Kidney (tissue), 14 donors: ENCODE results near the gene ARID3A. TPM values are rescaled to one million over a fixed set of nuclear protein-coding genes. Genes with fewer than 3 reads are reported as not detected.

ENCODE experiments used
- DNase-seq, 5 donors: peaks; one replicate each; pipeline ENCODE4 v3.0.0-alpha.2; 2013 to 2020
- FAIRE-seq: peaks from 2 replicates; lab custom pipeline; 2012; peaks lifted over from hg19 to GRCh38; lab: Jason Lieb, UNC
- H3K27ac ChIP-seq, 2 donors: one replicate each; pipeline ENCODE4 v1.7.0; 2013; ENCODE audit warnings: low read depth in 2 of 2, low read length in 2 of 2, inconsistent platforms in 1 of 2
- H3K27me3 ChIP-seq: one replicate; pipeline ENCODE4 v1.7.1; 2013; ENCODE audit warnings: low read length, inconsistent platforms; ENCODE audit not compliant: control insufficient read depth, insufficient read depth
- H3K36me3 ChIP-seq, 3 donors: one replicate each; pipeline versions ENCODE4 v1.7.0 to v1.7.1; 2013; ENCODE audit warnings: low read length in 3 of 3, control low read depth in 1 of 3, inconsistent platforms in 1 of 3; ENCODE audit not compliant: insufficient read depth in 3 of 3, control insufficient read depth in 2 of 3
- H3K4me1 ChIP-seq, 3 donors: one replicate each; pipeline versions ENCODE4 v1.7.0 to v1.7.1; 2013; ENCODE audit warnings: low read length in 3 of 3, inconsistent platforms in 1 of 3, low read depth in 1 of 3; ENCODE audit not compliant: control insufficient read depth in 2 of 3, insufficient read depth in 2 of 3
- H3K4me3 ChIP-seq, 3 donors: one replicate each; pipeline versions ENCODE4 v1.7.0 to v1.8.1; 2013; ENCODE audit warnings: low read length in 3 of 3, control low read depth in 1 of 3, inconsistent platforms in 1 of 3
- H3K9ac ChIP-seq, 3 donors: one replicate each; pipeline versions ENCODE4 v1.7.0 to v1.7.1; 2013; ENCODE audit warnings: low read length in 3 of 3, control low read depth in 1 of 3, inconsistent platforms in 1 of 3
- H3K9me3 ChIP-seq, 3 donors: one replicate each; pipeline versions ENCODE4 v1.7.0 to v1.7.1; 2013; ENCODE audit warnings: low read length in 3 of 3, control low read depth in 1 of 3, inconsistent platforms in 1 of 3; ENCODE audit not compliant: control insufficient read depth in 2 of 3, insufficient read depth in 1 of 3
- intact Hi-C: fragments of 100-400 bp; cut with DNase I; formaldehyde crosslinking; loops from one replicate; pipeline ENCODE4 v1.11.1; 2022
- polyA plus RNA-seq: library from polyadenylated mRNA; stranded (reverse); fragments of 350-450 nt; fragmentation: Illumina TruSeq; extraction: RNeasy Lipid Tissue Mini Kit (QIAGEN cat#74804); gene quantifications from one replicate; pipeline ENCODE4 v1.2.3, GENCODE V29; 2014; ENCODE audit warnings: low read depth, low replicate concordance; ENCODE audit not compliant: insufficient read depth
- total RNA-seq: library from RNA; stranded (reverse); fragmentation: NEBNext Ultra II Directional; extraction: Animal tissue kit (Norgen Biotek cat#: 25700); gene quantifications from one replicate; pipeline ENCODE4 v1.2.1, GENCODE V29; 2021
- TF ChIP-seq, protein P1 (sequence below): IDR thresholded peaks from 3 replicates; pipeline ENCODE4 v1.5.1; 2012; ENCODE audit warnings: mild to moderate bottlenecking, moderate library complexity, borderline replicate concordance; ENCODE audit not compliant: insufficient read depth; ENCODE audit errors: extremely low read depth
- donor health status: control.
- donor health status: control.
- donor health status: control.
- donor health status: control.
- donor health status: control.
- donor health status: DM: yes; HTN: yes; CAD: no.
- donor health status: Normal renal cell carcinoma (clear cell type).

Gene ARID3A
- total and polyA plus RNA-seq, 2 donors from 2014 or later = 5.6 to 16.9 TPM

DNA sequence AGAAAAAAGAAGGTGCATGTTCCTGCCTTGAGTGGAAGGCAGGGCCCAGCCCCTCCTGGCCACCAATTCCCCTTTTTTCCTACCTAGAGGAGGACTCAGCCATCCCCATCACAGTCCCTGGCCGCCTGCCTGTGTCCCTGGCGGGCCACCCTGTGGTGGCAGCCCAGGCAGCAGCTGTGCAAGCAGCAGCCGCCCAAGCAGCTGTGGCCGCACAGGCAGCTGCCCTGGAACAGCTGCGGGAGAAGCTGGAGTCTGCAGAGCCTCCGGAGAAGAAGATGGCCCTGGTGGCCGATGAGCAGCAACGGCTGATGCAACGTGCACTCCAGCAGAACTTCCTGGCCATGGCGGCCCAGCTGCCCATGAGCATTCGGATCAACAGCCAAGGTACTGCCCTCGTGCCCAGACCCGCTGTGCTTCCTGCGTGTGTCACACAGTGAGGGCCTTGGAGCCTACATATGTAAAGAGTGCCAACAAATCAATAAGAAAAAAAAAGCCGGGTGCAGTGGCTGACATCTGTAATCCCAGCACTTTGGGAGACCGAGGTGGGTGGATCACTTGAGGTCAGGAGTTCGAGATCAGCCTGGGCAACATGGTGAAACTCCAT lies 40.8 kb downstream of the ARID3A start:
- no peak for FAIRE-seq
- no peak for DNase-seq
- Histone ChIP-seq H3K27me3 (no peaks in the 10 kb centered on the region), H3K27ac (no peak overlapping the region), H3K4me1 (no peaks in the 10 kb centered on the region), H3K9me3 (peaks cover 0 to 5% (median 0%) of the 10 kb centered on the region in 3 donors), H3K4me3 (no peak overlapping the region), H3K9ac (no peak overlapping the region), H3K36me3 (peaks cover 6 to 11% (median 10%) of the 10 kb centered on the region in 3 donors)
- TF ChIP-seq, protein P1, sequence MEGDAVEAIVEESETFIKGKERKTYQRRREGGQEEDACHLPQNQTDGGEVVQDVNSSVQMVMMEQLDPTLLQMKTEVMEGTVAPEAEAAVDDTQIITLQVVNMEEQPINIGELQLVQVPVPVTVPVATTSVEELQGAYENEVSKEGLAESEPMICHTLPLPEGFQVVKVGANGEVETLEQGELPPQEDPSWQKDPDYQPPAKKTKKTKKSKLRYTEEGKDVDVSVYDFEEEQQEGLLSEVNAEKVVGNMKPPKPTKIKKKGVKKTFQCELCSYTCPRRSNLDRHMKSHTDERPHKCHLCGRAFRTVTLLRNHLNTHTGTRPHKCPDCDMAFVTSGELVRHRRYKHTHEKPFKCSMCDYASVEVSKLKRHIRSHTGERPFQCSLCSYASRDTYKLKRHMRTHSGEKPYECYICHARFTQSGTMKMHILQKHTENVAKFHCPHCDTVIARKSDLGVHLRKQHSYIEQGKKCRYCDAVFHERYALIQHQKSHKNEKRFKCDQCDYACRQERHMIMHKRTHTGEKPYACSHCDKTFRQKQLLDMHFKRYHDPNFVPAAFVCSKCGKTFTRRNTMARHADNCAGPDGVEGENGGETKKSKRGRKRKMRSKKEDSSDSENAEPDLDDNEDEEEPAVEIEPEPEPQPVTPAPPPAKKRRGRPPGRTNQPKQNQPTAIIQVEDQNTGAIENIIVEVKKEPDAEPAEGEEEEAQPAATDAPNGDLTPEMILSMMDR = no peak
- intact Hi-C loops = no loop called here

DNA sequence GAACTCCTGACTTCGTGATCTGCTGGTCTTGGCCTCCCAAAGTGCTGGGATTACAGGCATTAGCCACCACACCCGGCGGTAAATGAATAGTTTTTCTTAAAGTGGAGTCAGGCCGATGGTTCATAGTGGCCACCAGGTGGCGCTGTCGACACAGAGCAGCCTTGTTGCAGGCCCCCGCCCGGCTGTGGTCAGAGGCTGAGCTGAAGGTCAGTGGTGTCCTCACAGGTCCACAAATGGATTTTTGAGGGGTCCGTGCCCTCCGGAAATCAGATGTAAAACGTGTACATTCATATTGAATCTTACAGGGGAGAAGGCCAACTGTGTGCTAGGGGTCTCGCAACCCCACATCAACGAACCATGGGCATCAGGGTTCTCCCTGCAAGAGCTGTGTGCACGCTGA lies 44.9 kb downstream of the ARID3A start:
- intact Hi-C loops = no loop called here
- no peak overlapping the region for H3K9ac ChIP-seq
- no peaks in the 10 kb centered on the region for H3K4me1 ChIP-seq
- no peak overlapping the region for H3K4me3 ChIP-seq
- TF ChIP-seq, protein P1 = peak; percentile 29
- H3K9me3 ChIP-seq = peaks cover 0 to 5% (median 0%) of the 10 kb centered on the region in 3 donors
- H3K36me3 ChIP-seq = peaks cover 4 to 7% (median 6%) of the 10 kb centered on the region in 3 donors
- FAIRE-seq (no peak), DNase-seq (no peak)
- no peaks in the 10 kb centered on the region for H3K27me3 ChIP-seq
- H3K27ac ChIP-seq = no peak overlapping the region

DNA sequence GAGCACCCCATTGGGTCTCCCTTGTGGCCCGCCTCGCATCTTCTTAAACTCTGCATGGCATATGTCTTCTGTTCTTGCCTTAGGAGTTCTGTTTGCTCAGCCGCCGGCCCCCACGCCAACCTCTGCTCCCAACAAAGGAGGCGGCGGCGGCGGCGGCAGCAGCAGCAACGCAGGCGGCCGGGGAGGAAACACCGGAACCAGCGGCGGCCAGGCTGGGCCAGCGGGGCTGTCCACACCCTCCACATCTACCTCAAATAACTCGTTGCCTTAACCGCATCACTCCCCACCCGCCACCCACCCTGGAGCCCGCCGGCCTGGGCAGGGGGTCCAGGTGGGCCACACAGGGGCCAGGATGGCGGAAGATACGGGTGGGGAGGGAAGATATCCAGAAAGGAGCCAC lies 46.0 kb downstream of the ARID3A start:
- TF ChIP-seq, protein P1 = no peak
- FAIRE-seq (no peak), DNase-seq (no peak)
- H3K27me3 ChIP-seq = no peaks in the 10 kb centered on the region
- intact Hi-C loops = no loop called here
- H3K4me1 ChIP-seq = no peaks in the 10 kb centered on the region
- peaks cover 4 to 7% (median 4%) of the 10 kb centered on the region in 3 donors for H3K36me3 ChIP-seq
- peaks cover 0 to 5% (median 0%) of the 10 kb centered on the region in 3 donors for H3K9me3 ChIP-seq
- no peak overlapping the region for H3K9ac ChIP-seq
- no peak overlapping the region for H3K4me3 ChIP-seq
- H3K27ac ChIP-seq = no peak overlapping the region
